ENCODE results near the gene TMEM125. TPM values are rescaled to one million over a fixed set of nuclear protein-coding genes. Genes with fewer than 3 reads are reported as not detected.
A peak's percentile ranks its signal among the peaks of the same experiment; 100 is the strongest.

The TMEM125 gene
- total and polyA plus RNA-seq, 7 experiments from 2014 or later = 0.21 to 0.50 TPM; not detected in 5

- Mint-ChIP-seq H3K9me3 (no peaks in the 10 kb centered on the region), H3K4me3 (no peak overlapping the region), H3K27ac (no peak overlapping the region), H3K36me3 (peaks cover 0 to 4% (median 0%) of the 10 kb centered on the region in 5 donors), H3K27me3 (peaks cover 0 to 14% (median 4%) of the 10 kb centered on the region in 5 donors), H3K4me1 (peaks cover 0 to 5% (median 3%) of the 10 kb centered on the region in 7 donors)
- ATAC-seq (no peak), DNase-seq (no peak)
- no peaks in the 10 kb centered on the region for H3K9me3 ChIP-seq (ENCODE audit: control insufficient read depth in 2 of 3, low read length in 3 of 3)
- CTCF ChIA-PET = no interaction called here
- no peaks in the 10 kb centered on the region for H3K27me3 ChIP-seq (ENCODE audit: control insufficient read depth in 2 of 2, insufficient read depth in 2 of 2, low read length in 2 of 2)
- no peak overlapping the region for H3K27ac ChIP-seq (ENCODE audit: low read depth, low read length)
- no peaks in the 10 kb centered on the region for H3K4me1 ChIP-seq (ENCODE audit: control insufficient read depth in 2 of 2, insufficient read depth in 2 of 2, low read length in 2 of 2)
- POLR2A ChIA-PET = no interaction called here
- no peaks in the 10 kb centered on the region for H3K36me3 ChIP-seq (ENCODE audit: control insufficient read depth in 2 of 3, insufficient read depth in 3 of 3, low read length in 3 of 3)
- intact Hi-C loops (cut with micrococcal nuclease) = no loop called here
- no peak overlapping the region for H3K4me3 ChIP-seq (ENCODE audit: low read length)
Measured at GRCh38 chr1:43288785-43289706, 19.3 kb downstream of the TMEM125 start.

GRCh38 chr1:43292216-43292615 is 22.4 kb downstream of the TMEM125 start:
- intact Hi-C loops (cut with micrococcal nuclease) = no loop called here

GRCh38 chr1:43292679-43293078 is 22.9 kb downstream of the TMEM125 start:
- H3K4me1 ChIP-seq (ENCODE audit: control insufficient read depth in 2 of 2, insufficient read depth in 2 of 2, low read length in 2 of 2) = peaks cover 8 to 16% of the 10 kb centered on the region in 2 donors
- no peaks in the 10 kb centered on the region for H3K36me3 ChIP-seq (ENCODE audit: control insufficient read depth in 2 of 3, insufficient read depth in 3 of 3, low read length in 3 of 3)
- no peak overlapping the region for H3K27ac ChIP-seq (ENCODE audit: low read depth, low read length)
- no peaks in the 10 kb centered on the region for H3K27me3 ChIP-seq (ENCODE audit: control insufficient read depth in 2 of 2, insufficient read depth in 2 of 2, low read length in 2 of 2)
- peaks cover 4 to 27% (median 22%) of the 10 kb centered on the region in 7 donors for H3K4me1 Mint-ChIP-seq
- H3K36me3 Mint-ChIP-seq = peaks cover 0 to 2% (median 0%) of the 10 kb centered on the region in 5 donors
- H3K27ac Mint-ChIP-seq = no peak overlapping the region
- no peaks in the 10 kb centered on the region for H3K9me3 ChIP-seq (ENCODE audit: control insufficient read depth in 2 of 3, low read length in 3 of 3)
- no peak for DNase-seq
- no peak overlapping the region for H3K4me3 ChIP-seq (ENCODE audit: low read length)
- intact Hi-C loops (cut with micrococcal nuclease) = no loop called here
- no peaks in the 10 kb centered on the region for H3K9me3 Mint-ChIP-seq
- ATAC-seq = no peak
- no peak overlapping the region for H3K4me3 Mint-ChIP-seq
- POLR2A ChIA-PET = no interaction called here
- CTCF ChIA-PET = no interaction called here
- peaks cover 0 to 8% (median 0%) of the 10 kb centered on the region in 5 donors for H3K27me3 Mint-ChIP-seq

More at GRCh38 chr1:43292216-43292615, 22.4 kb downstream of the TMEM125 start:
- DNase-seq = no peak
- ChIA-PET POLR2A (no interaction called here), CTCF (no interaction called here)
- no peaks in the 10 kb centered on the region for H3K27me3 ChIP-seq (ENCODE audit: control insufficient read depth in 2 of 2, insufficient read depth in 2 of 2, low read length in 2 of 2)
- no peaks in the 10 kb centered on the region for H3K36me3 ChIP-seq (ENCODE audit: control insufficient read depth in 2 of 3, insufficient read depth in 3 of 3, low read length in 3 of 3)
- peaks cover 8 to 16% of the 10 kb centered on the region in 2 donors for H3K4me1 ChIP-seq (ENCODE audit: control insufficient read depth in 2 of 2, insufficient read depth in 2 of 2, low read length in 2 of 2)
- peaks cover 0 to 4% (median 0%) of the 10 kb centered on the region in 5 donors for H3K36me3 Mint-ChIP-seq
- no peak overlapping the region for H3K27ac ChIP-seq (ENCODE audit: low read depth, low read length)
- H3K4me3 ChIP-seq (ENCODE audit: low read length) = no peak overlapping the region
- H3K27me3 Mint-ChIP-seq = peaks cover 0 to 13% (median 2%) of the 10 kb centered on the region in 5 donors
- ATAC-seq = no peak
- no peak overlapping the region for H3K4me3 Mint-ChIP-seq
- no peaks in the 10 kb centered on the region for H3K9me3 Mint-ChIP-seq
- peaks cover 5 to 27% (median 22%) of the 10 kb centered on the region in 7 donors for H3K4me1 Mint-ChIP-seq
- no peak overlapping the region for H3K27ac Mint-ChIP-seq
- no peaks in the 10 kb centered on the region for H3K9me3 ChIP-seq (ENCODE audit: control insufficient read depth in 2 of 3, low read length in 3 of 3)

- peaks cover 0 to 4% (median 0%) of the 10 kb centered on the region in 5 donors for H3K27me3 Mint-ChIP-seq
- H3K4me1 Mint-ChIP-seq = peaks cover 4 to 29% (median 22%) of the 10 kb centered on the region in 7 donors
- ATAC-seq = no peak
- H3K36me3 Mint-ChIP-seq = no peaks in the 10 kb centered on the region
- no peak overlapping the region for H3K4me3 Mint-ChIP-seq
- no peaks in the 10 kb centered on the region for H3K9me3 Mint-ChIP-seq
- Histone ChIP-seq H3K4me1 (ENCODE audit: control insufficient read depth in 2 of 2, insufficient read depth in 2 of 2, low read length in 2 of 2) (peaks cover 8 to 16% of the 10 kb centered on the region in 2 donors), H3K27ac (ENCODE audit: low read depth, low read length) (no peak overlapping the region), H3K27me3 (ENCODE audit: control insufficient read depth in 2 of 2, insufficient read depth in 2 of 2, low read length in 2 of 2) (no peaks in the 10 kb centered on the region), H3K4me3 (ENCODE audit: low read length) (no peak overlapping the region), H3K36me3 (ENCODE audit: control insufficient read depth in 2 of 3, insufficient read depth in 3 of 3, low read length in 3 of 3) (no peaks in the 10 kb centered on the region), H3K9me3 (ENCODE audit: control insufficient read depth in 2 of 3, low read length in 3 of 3) (no peaks in the 10 kb centered on the region)
- no peak for DNase-seq
- ChIA-PET CTCF (no interaction called here), POLR2A (no interaction called here)
- intact Hi-C loops (cut with micrococcal nuclease) = no loop called here
- peak overlapping the region in 1 of 9 donors; percentile 53 for H3K27ac Mint-ChIP-seq
Measured at GRCh38 chr1:43293176-43293575, 23.4 kb downstream of the TMEM125 start.

- Histone ChIP-seq H3K4me1 (ENCODE audit: control insufficient read depth in 2 of 2, insufficient read depth in 2 of 2, low read length in 2 of 2) (peaks cover 8 to 16% of the 10 kb centered on the region in 2 donors), H3K27me3 (ENCODE audit: control insufficient read depth in 2 of 2, insufficient read depth in 2 of 2, low read length in 2 of 2) (no peaks in the 10 kb centered on the region), H3K9me3 (ENCODE audit: control insufficient read depth in 2 of 3, low read length in 3 of 3) (no peaks in the 10 kb centered on the region), H3K27ac (ENCODE audit: low read depth, low read length) (peak overlapping the region; percentile 7), H3K36me3 (ENCODE audit: control insufficient read depth in 2 of 3, insufficient read depth in 3 of 3, low read length in 3 of 3) (no peaks in the 10 kb centered on the region), H3K4me3 (ENCODE audit: low read length) (no peak overlapping the region)
- Mint-ChIP-seq H3K27me3 (no peaks in the 10 kb centered on the region), H3K9me3 (no peaks in the 10 kb centered on the region), H3K27ac (peak overlapping the region in 5 of 9 donors; percentile 14 to 89 (median 75)), H3K4me1 (peaks cover 4 to 29% (median 22%) of the 10 kb centered on the region in 7 donors), H3K36me3 (no peaks in the 10 kb centered on the region), H3K4me3 (peak overlapping the region in 1 of 10 donors; percentile 32)
- POLR2A ChIA-PET = no interaction called here
- CTCF ChIA-PET = no interaction called here
- intact Hi-C loops (cut with micrococcal nuclease) = no loop called here
- DNase-seq (no peak), ATAC-seq (no peak)
Measured at GRCh38 chr1:43293896-43294760, 24.3 kb downstream of the TMEM125 start.

- Histone ChIP-seq H3K9me3 (ENCODE audit: control insufficient read depth in 2 of 3, low read length in 3 of 3) (no peaks in the 10 kb centered on the region), H3K4me1 (ENCODE audit: control insufficient read depth in 2 of 2, insufficient read depth in 2 of 2, low read length in 2 of 2) (peaks cover 8 to 16% of the 10 kb centered on the region in 2 donors), H3K4me3 (ENCODE audit: low read length) (no peak overlapping the region), H3K36me3 (ENCODE audit: control insufficient read depth in 2 of 3, insufficient read depth in 3 of 3, low read length in 3 of 3) (no peaks in the 10 kb centered on the region), H3K27me3 (ENCODE audit: control insufficient read depth in 2 of 2, insufficient read depth in 2 of 2, low read length in 2 of 2) (no peaks in the 10 kb centered on the region), H3K27ac (ENCODE audit: low read depth, low read length) (peak overlapping the region; percentile 7)
- Mint-ChIP-seq H3K36me3 (no peaks in the 10 kb centered on the region), H3K27me3 (no peaks in the 10 kb centered on the region), H3K4me1 (peaks cover 4 to 29% (median 22%) of the 10 kb centered on the region in 7 donors), H3K9me3 (no peaks in the 10 kb centered on the region), H3K4me3 (peak overlapping the region in 3 of 10 donors; percentile 26 to 42 (median 32)), H3K27ac (peak overlapping the region in 8 of 9 donors; percentile 36 to 90 (median 78))
- ChIA-PET POLR2A (no interaction called here), CTCF (no interaction called here)
- ATAC-seq (no peak), DNase-seq (no peak)
- intact Hi-C loops (cut with micrococcal nuclease) = loop anchor here in 1 of 2 donors (5.0 kb wide), 1 partner anchor 63 kb away; the partner anchor contains the start of gene CDC20
Measured at GRCh38 chr1:43294761-43295160, 25.0 kb downstream of the TMEM125 start.

All from naive thymus-derived CD4-positive, alpha-beta T cell (primary cell).